ENCODE data around the gene SLC25A5. TPM values are rescaled to one million over a fixed set of nuclear protein-coding genes. Genes with fewer than 3 reads are reported as not detected.
"Not testable (repeated sequence)": the region's sequence is repeated elsewhere in the genome, so short reads cannot be mapped to it uniquely, and the experiment has no call there.

The SLC25A5 gene
- total RNA-seq, 4 donors from 2014 or later: 165 to 302 (median 209) TPM

- Histone ChIP-seq H3K36me3 (no peaks in the 10 kb centered on the region), H3K9me3 (no peaks in the 10 kb centered on the region), H3K27ac (no peak overlapping the region), H3K4me3 (no peak overlapping the region), H3K27me3 (no peaks in the 10 kb centered on the region), H3K4me1 (peaks cover 0 to 6% (median 0%) of the 10 kb centered on the region in 3 donors)
- 94% methylated on average over 4 of the region's 11 CpGs; no CpG with 5 or more reads in 1 of the 2 donors for WGBS, 2 donors (ENCODE audit: low coverage in 1 of 2)
- TF ChIP-seq CTCF (IDR thresholded peaks at IDR 0.05): no peak
- TF ChIP-seq POLR2A (IDR thresholded peaks at IDR 0.05): no peak
- TF ChIP-seq POLR2AphosphoS5 (IDR thresholded peaks at IDR 0.05): no peak
- TF ChIP-seq EP300 (IDR thresholded peaks at IDR 0.05): no peak
- ATAC-seq: no peak
These were observed 18.5 kb downstream of the SLC25A5 start for GRCh38 chrX:119486745-119487144.

DNA sequence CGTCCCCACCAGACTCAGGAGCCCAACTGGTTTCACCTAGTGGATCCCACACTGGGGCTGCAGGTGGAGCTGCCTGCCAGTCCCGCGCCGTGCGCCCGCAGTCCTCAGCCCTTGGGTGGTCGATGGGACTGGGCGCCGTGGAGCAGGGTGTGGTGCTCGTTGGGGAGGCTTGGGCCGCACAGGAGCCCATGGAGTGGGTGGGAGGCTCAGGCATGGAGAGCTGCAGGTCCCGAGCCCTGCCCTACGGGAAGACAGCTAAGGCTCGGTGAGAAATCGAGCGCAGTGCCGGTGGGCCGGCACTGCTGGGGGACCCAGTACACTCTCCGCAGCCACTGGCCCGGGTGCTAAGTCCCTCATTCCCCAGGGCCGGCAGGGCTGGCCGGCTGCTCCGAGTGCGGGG is 19.5 kb downstream of the SLC25A5 start:
- not testable (repeated sequence) for H3K9me3 ChIP-seq, H3K4me1 ChIP-seq, H3K27ac ChIP-seq, H3K36me3 ChIP-seq, H3K27me3 ChIP-seq, ATAC-seq, H3K4me3 ChIP-seq
- no CpG with 5 or more reads among the region's 24 CpGs for WGBS, 2 donors (ENCODE audit: low coverage in 1 of 2)

DNA sequence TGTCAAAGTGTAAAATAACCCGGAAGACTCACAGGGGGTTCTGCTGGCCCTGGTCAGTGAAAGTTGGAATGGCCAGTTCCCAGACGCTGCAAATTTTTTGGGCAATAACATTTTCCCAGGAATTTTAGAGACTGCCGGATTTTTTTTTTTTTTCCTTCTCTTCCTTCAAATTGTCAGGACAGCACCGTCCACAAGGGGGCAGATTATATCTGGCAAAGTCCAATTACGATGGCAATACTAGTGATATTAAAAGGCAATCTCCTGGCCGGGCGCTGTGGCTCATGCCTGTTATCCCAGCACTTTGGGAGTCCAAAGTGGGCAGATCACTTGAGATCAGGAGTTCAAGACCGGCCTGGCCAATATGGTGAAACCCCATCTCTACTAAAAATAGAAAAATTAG is 20.5 kb downstream of the SLC25A5 start:
- H3K27ac ChIP-seq: no peak overlapping the region
- no peaks in the 10 kb centered on the region for H3K4me1 ChIP-seq
- no peaks in the 10 kb centered on the region for H3K36me3 ChIP-seq
- no peak overlapping the region for H3K4me3 ChIP-seq
- TF ChIP-seq POLR2AphosphoS5 (IDR thresholded peaks at IDR 0.05): no peak
- TF ChIP-seq CTCF (IDR thresholded peaks at IDR 0.05): peak; percentile 25 to 68 (median 44)
- no peak for TF ChIP-seq POLR2A (IDR thresholded peaks at IDR 0.05)
- no peak for TF ChIP-seq EP300 (IDR thresholded peaks at IDR 0.05)
- H3K27me3 ChIP-seq: no peaks in the 10 kb centered on the region
- 0 to 8% methylated on average over 2 to 6 of the region's 8 CpGs for WGBS, 2 donors (ENCODE audit: low coverage in 1 of 2)
- no peak for ATAC-seq
- H3K9me3 ChIP-seq: no peaks in the 10 kb centered on the region

- Histone ChIP-seq H3K27ac (no peak overlapping the region), H3K27me3 (no peaks in the 10 kb centered on the region), H3K4me1 (no peaks in the 10 kb centered on the region), H3K36me3 (no peaks in the 10 kb centered on the region), H3K9me3 (no peaks in the 10 kb centered on the region), H3K4me3 (no peak overlapping the region)
- 76 to 100% methylated on average over 1 to 4 of the region's 13 CpGs for WGBS, 2 donors (ENCODE audit: low coverage in 1 of 2)
- no peak for ATAC-seq
- no peak for TF ChIP-seq CTCF (IDR thresholded peaks at IDR 0.05)
- TF ChIP-seq POLR2A (IDR thresholded peaks at IDR 0.05): no peak
- no peak for TF ChIP-seq POLR2AphosphoS5 (IDR thresholded peaks at IDR 0.05)
These were observed 21.2 kb downstream of the SLC25A5 start for GRCh38 chrX:119489212-119490074.

DNA sequence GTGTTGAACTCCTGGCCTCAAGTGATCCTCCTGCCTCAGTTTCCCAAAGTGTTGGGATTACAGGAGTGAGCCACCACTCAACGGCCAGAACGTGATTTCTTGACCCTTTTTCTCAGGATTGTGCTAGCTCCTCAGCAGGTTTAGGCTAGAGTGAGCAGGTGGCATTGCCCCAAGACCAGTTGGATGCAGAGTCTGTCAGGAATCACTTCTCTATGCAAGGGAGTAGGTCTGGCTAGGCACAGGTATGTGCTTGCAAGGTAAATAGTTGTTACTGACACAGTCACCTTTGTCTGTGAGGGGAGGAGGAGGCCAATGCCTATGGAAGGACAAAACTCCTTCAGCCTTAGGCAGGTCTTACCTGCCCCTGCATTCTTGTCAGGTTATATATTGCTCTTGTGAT is 24.2 kb downstream of the SLC25A5 start:
- H3K36me3 ChIP-seq: no peaks in the 10 kb centered on the region
- H3K27ac ChIP-seq: no peak overlapping the region
- H3K4me1 ChIP-seq: no peaks in the 10 kb centered on the region
- WGBS, 2 donors (ENCODE audit: low coverage in 1 of 2): no CpG with 5 or more reads among the region's 2 CpGs
- no peaks in the 10 kb centered on the region for H3K9me3 ChIP-seq
- ATAC-seq: no peak
- no peaks in the 10 kb centered on the region for H3K27me3 ChIP-seq
- TF ChIP-seq POLR2AphosphoS5 (IDR thresholded peaks at IDR 0.05) (no peak), EP300 (IDR thresholded peaks at IDR 0.05) (no peak), CTCF (IDR thresholded peaks at IDR 0.05) (no peak), POLR2A (IDR thresholded peaks at IDR 0.05) (no peak)
- H3K4me3 ChIP-seq: no peak overlapping the region

DNA sequence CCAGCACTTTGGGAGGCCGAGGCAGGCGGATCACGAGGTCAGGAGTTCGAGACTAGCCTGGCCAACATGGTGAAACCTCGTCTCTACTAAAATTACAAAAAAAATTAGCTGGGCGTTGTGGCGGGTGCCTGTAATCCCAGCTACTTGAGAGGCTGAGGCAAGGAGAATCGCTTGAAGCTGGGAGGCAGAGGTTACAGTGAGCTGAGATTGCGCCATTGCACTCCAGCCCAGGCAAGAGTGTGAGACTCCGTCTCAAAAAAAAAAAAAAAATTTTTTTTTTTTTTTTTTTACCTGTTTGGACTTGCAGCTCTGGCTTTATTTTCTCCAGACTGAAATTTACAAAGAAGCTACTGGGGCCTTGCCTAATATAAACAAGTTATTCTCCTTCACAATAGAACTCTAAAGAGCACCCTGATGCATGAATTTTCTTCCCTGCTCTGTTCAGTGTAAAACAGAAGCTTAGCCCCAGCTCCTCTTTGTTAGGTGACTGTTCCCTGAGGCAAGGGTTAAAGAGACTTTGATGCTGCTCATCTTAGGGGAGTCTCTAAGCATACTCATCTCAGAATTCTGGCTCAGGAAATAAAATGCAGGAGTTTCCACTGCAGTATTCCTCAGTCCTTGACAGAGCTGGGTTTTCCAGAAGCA is 25.7 kb downstream of the SLC25A5 start:
- H3K9me3 ChIP-seq, H3K27ac ChIP-seq, H3K4me3 ChIP-seq, H3K27me3 ChIP-seq, H3K36me3 ChIP-seq, ATAC-seq, H3K4me1 ChIP-seq: not testable (repeated sequence)
- 68 to 79% methylated on average over 2 to 6 of the region's 10 CpGs for WGBS, 2 donors (ENCODE audit: low coverage in 1 of 2)
